Activated CD4-positive, alpha-beta T cell treated with anti-CD3 and anti-CD28 coated beads, Interleukin-2, Interleukin-6, amounts not matched to agents 100 ng/mL and 50 ng/mL, durations not matched to agents 16 hours and 8 hours (primary cell): ENCODE results near the gene AGBL3.
"Not testable (repeated sequence)": the region's sequence is repeated elsewhere in the genome, so short reads cannot be mapped to it uniquely, and the experiment has no call there.

Source experiments
- DNase-seq: peaks from one replicate; pipeline ENCODE4 v3.0.0-alpha.2; 2020

The AGBL3 gene

DNA sequence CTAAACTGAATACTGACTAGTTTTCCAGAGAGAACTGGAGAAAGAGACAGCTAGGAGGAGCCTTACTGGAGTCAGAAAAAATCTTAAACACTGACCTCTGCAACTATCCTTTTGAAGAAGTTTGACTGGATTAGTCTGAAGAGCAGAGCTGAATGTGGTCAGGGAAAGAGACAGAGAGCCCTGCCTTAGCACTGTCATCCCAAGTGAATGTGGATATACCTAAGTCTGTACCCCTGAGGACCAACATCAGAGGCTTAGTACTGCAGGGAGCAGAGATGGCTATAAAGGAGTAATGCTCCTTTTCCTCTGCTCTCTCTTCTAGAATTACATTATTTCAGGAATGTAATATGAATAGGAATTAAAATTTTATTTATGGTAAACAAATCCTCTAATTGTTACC is 91.7 kb downstream of the AGBL3 start:
- DNase-seq = no peak

GRCh38 chr7:135079068-135079467 is 92.8 kb downstream of the AGBL3 start:
- no peak for DNase-seq

- no peak for DNase-seq
Observed at GRCh38 chr7:135083005-135083404, 96.7 kb downstream of the AGBL3 start.

GRCh38 chr7:135088566-135088965 is 102.3 kb downstream of the AGBL3 start:
- no peak for DNase-seq

DNA sequence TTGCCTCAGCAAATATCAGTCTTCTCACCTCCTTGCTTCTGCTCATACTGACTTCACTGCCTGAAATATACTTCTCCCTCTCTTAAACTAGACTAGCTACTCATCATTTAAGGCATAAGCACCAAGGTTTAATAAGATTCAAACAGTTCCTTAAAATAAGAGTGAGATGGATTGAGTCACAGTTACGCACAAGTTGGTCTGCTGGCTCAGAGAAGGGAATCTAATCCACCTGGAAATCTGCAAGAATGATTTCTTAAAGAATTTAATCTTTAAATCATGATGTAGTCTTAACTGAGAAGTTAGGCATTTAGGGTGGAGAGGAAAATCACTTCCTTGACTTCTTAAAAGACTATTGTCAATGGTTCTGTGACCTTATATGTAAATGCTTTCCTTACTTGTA is 105.4 kb downstream of the AGBL3 start:
- no peak for DNase-seq

DNA sequence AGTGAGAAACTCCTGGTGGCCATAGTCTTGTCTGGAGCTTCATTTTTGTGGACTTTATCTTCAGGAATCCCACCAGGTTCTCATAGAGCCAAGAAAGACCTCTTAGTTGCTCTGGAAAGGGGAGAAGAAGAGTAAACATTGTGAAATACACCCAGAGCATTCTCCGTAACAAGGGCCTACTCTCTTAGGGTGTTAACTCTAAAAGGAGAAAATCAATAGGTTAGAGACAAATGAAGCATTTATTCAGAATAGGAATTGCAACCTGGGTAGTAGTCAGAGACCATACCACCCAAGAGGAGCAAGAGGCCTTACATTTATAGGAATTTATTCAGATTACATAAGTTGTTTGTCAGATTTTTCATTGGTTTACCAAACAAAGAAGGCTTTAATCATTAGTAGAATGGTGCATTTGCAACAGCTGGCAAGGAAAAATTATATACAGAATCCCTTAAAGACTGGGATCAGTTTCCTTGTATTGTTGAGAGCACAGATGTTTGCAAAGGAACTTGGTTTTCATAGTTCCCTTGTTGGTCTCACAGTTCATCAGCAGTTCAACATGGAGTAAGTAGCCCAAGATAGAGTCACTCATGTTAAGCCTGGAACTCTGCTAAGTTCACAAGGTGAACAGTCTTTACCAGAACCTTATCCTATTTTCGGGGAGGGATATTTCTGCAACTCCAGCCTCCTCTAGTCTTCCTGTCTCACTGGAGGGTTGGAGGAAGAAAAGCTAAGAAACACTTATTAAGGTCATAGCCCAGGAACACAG is 108.3 kb downstream of the AGBL3 start:
- DNase-seq = no peak

DNA sequence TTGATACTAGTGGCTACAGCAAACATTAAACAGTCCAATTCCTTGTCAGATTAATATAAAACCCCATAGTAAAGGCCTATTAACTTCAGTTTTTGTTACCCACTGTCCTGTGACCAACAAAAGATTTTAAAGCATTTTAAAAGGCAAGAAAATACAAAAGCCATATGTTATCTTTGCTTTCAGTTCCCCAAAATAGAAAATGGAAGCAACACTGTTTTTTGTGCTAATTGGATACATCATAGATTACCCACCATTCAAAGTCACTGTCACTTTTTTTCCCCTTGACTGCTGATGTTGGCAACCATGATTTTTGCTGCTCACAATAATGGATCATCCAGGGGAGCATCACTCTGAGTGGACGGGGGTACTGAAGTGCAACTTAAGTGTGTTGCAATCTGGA is 109.1 kb downstream of the AGBL3 start:
- no peak for DNase-seq

- DNase-seq = no peak
Observed at GRCh38 chr7:135098391-135098790, 112.1 kb downstream of the AGBL3 start.

GRCh38 chr7:135100856-135101255 is 114.5 kb downstream of the AGBL3 start:
- no peak for DNase-seq

- DNase-seq = peak; percentile 42
Observed at GRCh38 chr7:135102372-135102771, 116.1 kb downstream of the AGBL3 start.

DNA sequence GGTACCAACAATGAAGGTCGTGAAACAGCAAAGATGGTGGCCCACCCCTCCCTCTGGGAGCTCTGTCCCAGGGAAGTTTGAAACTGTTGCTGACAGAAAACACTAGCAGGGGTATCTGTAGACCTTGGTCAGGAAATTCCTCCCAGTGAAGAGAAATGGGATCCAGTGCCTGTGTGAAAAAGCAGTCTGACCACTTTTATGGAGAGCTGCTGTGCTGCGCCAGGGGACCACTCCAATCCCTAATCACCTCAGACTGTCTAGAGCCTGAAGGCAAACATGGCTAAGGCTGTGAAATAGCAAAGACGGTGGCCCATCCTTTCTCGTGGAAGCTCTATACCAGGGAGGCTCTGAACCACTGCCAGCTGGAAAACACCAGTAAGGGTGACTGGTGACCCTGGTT is 123.3 kb downstream of the AGBL3 start:
- no peak for DNase-seq

DNA sequence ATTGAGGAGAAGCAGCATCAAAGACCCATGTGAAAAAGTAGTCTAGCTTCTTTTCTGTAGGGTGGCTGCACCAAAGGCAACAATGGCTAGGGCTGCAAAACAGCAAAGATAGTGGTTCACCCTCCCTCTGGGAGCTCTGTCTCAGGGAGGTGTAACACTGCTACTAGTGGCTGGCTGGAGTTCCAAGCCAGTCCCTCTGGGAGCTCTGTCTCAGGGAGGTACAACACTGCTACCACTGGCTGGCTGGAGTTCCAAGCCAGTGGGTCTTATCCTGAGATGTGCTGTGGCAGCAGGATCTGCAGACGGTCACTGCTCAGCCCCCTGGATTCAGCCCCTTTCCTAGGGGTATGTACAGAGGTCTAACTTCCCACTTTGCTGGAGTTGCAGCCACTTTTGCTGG is 123.7 kb downstream of the AGBL3 start:
- DNase-seq = no peak

DNA sequence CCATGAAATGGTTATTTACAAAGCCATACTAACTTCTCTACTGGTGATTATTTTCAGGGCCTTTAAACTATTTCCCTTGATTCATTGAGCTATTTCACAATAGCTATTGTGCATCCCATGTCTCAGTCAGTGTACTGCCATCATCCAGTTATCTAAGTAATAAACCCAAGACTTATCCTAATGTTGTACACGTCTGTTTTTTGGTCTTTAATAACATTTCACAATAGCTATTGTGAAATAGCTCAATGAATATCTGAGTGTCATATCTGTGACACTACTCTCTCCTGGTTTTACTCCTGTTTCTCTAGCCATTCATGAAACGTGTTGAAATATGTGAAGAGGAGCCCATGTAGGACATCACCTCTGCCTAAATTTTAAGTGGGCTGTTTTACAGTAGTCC is 125.1 kb downstream of the AGBL3 start:
- DNase-seq = no peak

GRCh38 chr7:135114622-135115021 is 128.3 kb downstream of the AGBL3 start:
- DNase-seq = no peak

- DNase-seq = no peak
Observed at GRCh38 chr7:135117096-135117495, 130.8 kb downstream of the AGBL3 start.

GRCh38 chr7:135121868-135122267 is 135.6 kb downstream of the AGBL3 start:
- DNase-seq = no peak

- DNase-seq = not testable (repeated sequence)
Observed at GRCh38 chr7:135124631-135125030, 138.3 kb downstream of the AGBL3 start.

- no peak for DNase-seq
Observed at GRCh38 chr7:135128931-135129330, 142.6 kb downstream of the AGBL3 start.

GRCh38 chr7:135129579-135129978 is 143.3 kb downstream of the AGBL3 start:
- DNase-seq = no peak

DNA sequence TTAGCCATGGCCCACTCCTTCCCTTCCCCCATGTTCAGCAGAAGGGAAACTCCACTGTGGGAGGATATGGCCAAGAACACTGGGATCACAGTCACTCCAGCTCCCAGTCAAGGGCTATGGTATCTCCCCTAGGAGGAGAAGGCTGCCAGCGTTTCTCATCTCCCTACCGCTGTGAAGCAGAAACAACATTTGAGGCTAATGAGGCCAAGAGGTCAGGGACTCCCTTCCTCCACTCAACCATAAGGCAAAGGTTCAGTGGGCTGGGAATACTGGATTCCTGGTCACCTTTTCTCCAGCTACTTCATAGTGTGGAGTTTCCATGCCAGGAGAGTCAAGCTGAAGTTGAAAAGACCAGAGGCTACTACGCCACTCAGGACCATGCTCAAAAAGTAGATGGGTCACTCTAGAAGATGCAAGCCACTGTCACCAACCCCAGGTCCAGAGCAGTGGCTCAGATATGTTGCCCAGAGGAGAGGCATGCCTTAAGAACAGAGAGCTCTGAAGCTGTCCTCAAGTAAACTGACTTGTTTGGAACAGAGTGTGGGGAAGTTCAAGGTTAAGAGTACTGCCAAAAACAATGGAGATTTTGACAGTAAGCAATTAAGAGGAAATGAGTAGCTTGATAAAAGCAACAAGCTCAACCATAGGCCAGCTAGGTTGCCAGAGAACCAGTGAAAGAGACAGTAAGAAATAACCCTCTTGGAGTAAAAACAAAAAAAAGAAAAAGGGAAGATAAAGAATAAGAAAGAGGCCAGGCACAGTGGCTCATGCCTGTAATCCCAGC is 157.8 kb downstream of the AGBL3 start:
- DNase-seq = no peak

- DNase-seq = peak; percentile 22
Observed at GRCh38 chr7:135147341-135147898, 161.1 kb downstream of the AGBL3 start.

- DNase-seq = peak; percentile 80
Observed at GRCh38 chr7:135147899-135148721, 161.8 kb downstream of the AGBL3 start, which contains the start of gene TMEM140. Gene TMEM140 (plus strand): TSS chr7:135148072. CDS start chr7:135164442, 16,370 bp downstream.
